NCI-H1694 treated with DMSO at 0.1 percent for 48 hours (cell line): ENCODE results near the gene CRCP.
"Not testable (repeated sequence)": the region's sequence is repeated elsewhere in the genome, so short reads cannot be mapped to it uniquely, and the experiment has no call there.

Source experiments
- DNase-seq: peaks from one replicate; lab custom pipeline; 2025; lab: John Stamatoyannopoulos, UW

CRCP gene

GRCh38 chr7:66156035-66156434 is 41.4 kb downstream of the CRCP start:
- DNase-seq, result not testable (repeated sequence)

GRCh38 chr7:66157060-66157459 is 42.4 kb downstream of the CRCP start:
- no peak for DNase-seq

DNA sequence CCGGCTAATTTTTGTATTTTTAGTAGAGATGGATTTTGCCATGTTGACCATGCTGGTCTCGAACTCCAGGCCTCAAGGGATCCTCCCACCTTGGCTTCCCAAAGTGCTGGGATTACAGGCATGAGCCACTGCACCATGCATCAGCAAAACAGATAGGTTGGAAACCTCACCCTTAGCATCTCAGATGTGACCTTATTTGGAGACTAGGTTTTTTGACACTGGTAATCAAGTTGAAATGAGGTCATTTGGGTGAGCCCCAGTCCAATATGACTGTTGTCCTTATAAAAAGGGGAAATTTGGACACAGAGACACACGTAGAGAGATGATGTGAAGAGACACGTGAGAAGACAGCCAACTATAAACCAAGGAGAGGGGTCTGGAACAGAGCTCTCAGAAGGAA is 48.0 kb downstream of the CRCP start:
- DNase-seq, result no peak

DNA sequence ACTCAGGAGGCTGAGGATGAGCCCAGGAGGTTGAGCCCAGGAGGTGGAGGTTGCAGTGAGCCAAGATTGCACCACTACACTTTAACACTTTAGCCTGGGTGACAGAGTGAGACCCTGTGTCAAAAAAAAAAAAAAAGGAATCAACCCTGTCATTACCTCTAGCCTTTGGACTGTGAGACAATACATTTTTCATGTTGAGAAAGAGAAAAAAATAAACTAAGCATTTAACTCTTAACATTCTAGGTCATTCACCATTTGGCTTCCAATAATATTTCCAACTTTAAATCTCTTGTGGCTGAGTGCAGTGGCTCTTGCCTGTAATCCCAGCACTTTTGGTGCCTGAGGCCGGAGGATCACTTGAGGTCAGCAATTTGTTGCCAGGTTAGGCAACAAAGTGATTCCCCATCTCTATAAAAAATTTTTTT is 48.6 kb downstream of the CRCP start:
- DNase-seq, result no peak

DNA sequence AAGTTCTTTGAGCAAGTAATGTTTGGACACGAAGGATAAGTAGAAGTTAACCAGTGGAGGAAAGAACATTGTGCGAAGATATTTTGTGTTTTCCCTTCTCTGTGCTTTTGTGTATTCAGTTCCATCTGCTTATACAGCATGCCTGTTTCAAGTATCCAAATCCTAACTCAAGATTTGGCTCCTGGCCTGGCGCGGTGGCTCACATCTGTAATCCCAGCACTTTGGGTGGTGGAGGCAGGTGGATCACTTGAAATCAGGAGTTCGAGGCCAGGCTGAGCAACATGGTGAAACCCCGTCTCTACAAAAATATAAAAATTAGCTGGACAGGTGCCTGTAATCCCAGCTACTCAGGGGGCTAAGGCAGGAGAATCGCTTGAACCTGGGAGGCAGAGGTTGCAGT is 49.7 kb downstream of the CRCP start:
- no peak for DNase-seq

DNA sequence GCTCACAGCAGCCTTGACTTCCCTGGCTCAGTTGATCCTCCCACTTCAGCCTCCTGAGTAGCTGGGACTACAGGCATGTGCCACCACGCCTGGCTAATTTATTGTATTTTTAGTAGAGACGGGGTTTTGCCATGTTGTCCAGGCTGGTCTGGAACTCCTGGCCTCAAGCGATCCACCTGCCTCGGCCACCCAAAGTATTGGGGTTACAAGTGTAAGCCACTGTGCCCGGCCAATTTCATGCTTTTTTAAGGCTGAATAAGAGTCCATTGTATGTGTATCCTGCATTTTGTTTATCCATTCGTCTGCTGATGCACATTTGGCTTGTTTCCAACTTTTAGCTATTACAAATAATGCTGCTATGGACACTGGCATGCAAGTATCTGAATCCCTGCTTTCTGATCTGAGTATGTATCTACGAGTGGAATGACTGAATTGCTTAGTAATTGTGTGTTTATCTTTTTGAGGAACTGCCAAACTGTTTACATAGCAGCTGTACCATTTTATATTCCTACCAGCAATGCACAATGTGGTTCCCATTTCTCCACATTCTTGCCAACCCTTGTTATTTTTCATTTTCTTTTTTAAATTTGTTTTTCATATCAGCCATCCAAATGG is 53.2 kb downstream of the CRCP start:
- DNase-seq, result peak; percentile 63

DNA sequence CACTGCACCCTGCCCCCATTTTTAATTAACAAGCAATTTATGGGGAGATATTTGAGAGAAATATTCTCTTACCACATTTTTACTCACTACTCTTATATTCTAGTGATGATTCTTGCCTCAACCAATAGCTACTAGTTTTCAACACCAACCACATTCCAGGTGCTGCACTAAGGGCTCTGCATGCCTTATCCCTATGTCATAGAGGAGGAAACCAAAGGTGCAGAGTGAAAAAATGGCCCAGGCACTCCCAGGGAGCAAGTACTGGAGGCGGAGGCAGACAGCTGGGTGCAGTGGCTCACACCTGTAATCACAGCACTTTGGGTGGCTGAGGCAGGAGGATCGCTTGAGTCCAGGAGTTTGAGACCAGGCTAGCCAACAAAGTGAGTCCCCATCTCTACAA is 55.0 kb downstream of the CRCP start:
- no peak for DNase-seq

GRCh38 chr7:66170309-66171231 is 55.9 kb downstream of the CRCP start:
- DNase-seq, result no peak

- DNase-seq, result peak; percentile 97
These were observed 58.1 kb downstream of the CRCP start for GRCh38 chr7:66172536-66173401.

DNA sequence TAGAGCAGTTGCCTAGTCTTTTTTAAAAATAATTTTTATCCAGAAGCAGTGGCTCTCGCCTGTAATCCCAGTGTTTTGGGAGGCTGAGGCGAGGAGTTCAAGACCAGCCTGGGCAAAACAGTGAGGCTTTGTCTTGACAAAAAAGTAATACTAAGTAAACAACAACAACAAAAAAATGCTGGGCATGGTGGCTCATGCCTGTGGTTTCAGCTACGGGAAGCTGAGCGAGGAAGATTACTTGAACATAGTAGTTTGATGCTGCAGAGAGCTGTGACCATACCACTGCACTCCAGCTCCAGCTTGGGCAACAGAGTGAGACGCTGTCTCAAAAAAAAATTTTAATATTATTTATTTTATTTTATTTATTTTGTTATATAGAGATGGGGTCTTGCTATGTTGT is 59.2 kb downstream of the CRCP start:
- DNase-seq, result no peak

GRCh38 chr7:66175006-66175405 is 60.4 kb downstream of the CRCP start:
- DNase-seq, result not testable (repeated sequence)

- DNase-seq, result no peak
These were observed 62.3 kb downstream of the CRCP start for GRCh38 chr7:66176914-66177313.

GRCh38 chr7:66178258-66178657 is 63.6 kb downstream of the CRCP start:
- no peak for DNase-seq

DNA sequence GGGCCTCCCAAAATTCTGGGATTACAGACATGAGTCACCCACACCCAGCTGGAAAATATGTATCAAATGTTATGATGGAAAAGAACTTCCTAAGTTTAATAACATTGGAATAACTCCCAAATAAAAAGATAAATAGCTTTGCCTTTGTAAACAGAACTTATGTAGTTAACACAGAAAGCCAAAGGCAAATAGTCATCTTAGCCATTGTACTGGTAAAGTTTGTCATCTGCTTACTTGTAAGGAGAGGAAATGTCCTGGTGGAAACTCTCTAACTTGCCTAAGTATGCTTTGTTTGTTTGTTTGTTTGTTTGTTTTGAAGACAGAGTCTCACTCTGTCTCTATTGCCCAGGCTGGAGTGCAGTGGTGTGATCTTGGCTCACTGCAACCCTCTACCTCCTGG is 66.7 kb downstream of the CRCP start:
- DNase-seq, result no peak

DNA sequence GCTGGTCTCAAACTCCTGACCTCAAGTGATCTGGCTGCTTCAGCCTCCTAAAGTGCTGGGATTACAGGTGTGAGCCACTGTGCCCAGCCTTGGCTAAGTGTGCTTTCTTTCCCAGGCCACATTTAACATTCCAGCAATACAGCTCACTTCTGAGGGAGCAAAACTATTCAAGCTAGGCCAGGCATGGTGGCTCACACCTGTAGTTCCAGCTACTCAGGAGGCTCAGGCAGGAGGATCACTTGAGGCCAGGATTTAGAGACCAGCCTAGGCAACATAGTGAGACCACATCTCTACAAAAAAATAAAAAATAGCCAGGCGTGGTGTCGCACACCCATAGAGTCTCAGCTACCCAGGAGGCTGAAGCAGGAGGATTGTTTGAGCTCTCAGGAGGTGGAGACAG is 67.2 kb downstream of the CRCP start:
- no peak for DNase-seq

DNA sequence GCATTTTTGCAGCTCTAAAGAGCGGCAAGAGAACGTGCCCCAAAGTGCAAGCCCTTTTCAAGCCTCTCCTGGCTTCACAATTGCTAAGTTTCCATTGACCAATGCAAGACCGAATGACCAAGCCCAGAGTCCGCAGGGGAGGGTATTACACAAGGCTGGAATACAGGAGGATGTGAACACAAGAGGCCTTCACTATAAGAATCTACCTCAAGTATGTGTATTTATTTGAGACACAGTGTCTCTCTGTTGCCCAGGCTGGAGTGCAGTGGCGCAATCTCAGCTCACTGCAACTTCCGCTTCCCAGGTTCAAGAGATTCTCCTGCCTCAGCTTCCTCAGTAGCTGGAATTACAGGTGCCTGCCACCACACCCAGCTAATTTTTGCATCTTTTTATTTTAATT is 68.3 kb downstream of the CRCP start:
- DNase-seq, result no peak

- DNase-seq, result no peak
These were observed 69.1 kb downstream of the CRCP start for GRCh38 chr7:66183700-66184099.

GRCh38 chr7:66185680-66186187 is 71.1 kb downstream of the CRCP start:
- DNase-seq, result no peak

GRCh38 chr7:66186991-66187390 is 72.3 kb downstream of the CRCP start:
- no peak for DNase-seq

DNA sequence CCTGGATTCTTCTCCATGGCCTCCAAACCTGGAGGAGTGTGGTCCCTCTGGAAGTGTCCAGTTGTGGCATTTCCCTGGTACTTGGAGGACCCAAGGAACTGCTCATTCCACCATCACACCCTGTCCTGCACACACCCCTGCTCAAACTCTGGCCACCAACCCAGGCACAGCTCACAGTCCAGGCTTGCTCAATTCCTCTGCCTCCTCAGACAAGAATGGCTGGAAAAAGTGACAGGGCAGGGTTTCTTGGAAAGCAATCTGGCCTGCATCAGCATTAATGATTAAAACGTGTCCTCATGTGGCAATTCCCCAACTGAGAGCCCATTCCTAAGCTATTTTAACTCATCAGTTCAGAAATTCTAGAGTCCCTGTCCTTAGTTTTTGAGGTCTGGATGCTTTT is 73.3 kb downstream of the CRCP start:
- no peak for DNase-seq

DNA sequence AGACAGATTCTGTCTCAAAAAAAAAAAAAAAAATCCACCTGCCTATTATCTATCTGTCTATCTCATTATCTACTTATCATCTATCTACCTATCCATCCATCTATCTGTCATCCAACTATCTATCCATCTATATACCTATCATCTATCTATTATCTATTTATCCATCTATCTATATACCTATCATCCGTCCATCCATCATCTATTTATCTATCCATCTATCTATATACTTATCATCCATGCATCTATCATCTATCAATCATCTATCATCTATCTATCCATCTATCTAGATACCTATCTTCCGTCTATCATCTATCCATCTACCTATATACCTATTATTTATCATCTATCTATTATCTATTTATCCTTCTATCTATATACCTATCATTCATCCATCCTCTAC is 74.0 kb downstream of the CRCP start:
- DNase-seq, result no peak
